K562 (cell line): ENCODE measurements around the gene RNF168. TPM values are rescaled to one million over a fixed set of nuclear protein-coding genes. Genes with fewer than 3 reads are reported as not detected.

Source experiments
- AFF4 ChIP-seq: sonication (generic); formaldehyde crosslinking; IDR thresholded peaks from 2 replicates; pipeline ENCODE4 v1.8.0; 2023; ENCODE audit warnings: mild to moderate bottlenecking, missing genetic modification reagents
- ARID4B ChIP-seq: sonication (generic); formaldehyde crosslinking; IDR thresholded peaks from 2 replicates; pipeline ENCODE4 v1.8.0; 2022; ENCODE audit warnings: mild to moderate bottlenecking, missing genetic modification reagents
- ATF1 ChIP-seq, 2 experiments: fragments of 450-650 bp in 1 of 2; IDR thresholded peaks; 2 replicates each; pipeline ENCODE4 v1.6.1; 2016; ENCODE audit warnings: missing compliant biosample characterization in 1 of 2, missing genetic modification characterization in 1 of 2
- DEAF1 ChIP-seq: fragments of 450-650 bp; formaldehyde crosslinking; IDR thresholded peaks from 2 replicates; pipeline ENCODE4 v1.4.0; 2020; ENCODE audit warnings: mild to moderate bottlenecking, moderate library complexity
- HMGN3 ChIP-seq: IDR thresholded peaks from 2 replicates; pipeline ENCODE4 v1.6.1; 2011; ENCODE audit warnings: borderline replicate concordance, low read depth, mild to moderate bottlenecking, mixed read lengths, low read length; ENCODE audit not compliant: insufficient read length; ENCODE audit errors: extremely low read depth
- KLF1 ChIP-seq: fragments of 450-650 bp; IDR thresholded peaks from 2 replicates; pipeline ENCODE4 v1.6.1; 2016; ENCODE audit warnings: missing genetic modification characterization, missing compliant biosample characterization
- VEZF1 ChIP-seq: fragments of 200-800 bp; sonication (Bioruptor generic); IDR thresholded peaks from 2 replicates; pipeline ENCODE4 v1.6.1; 2017; ENCODE audit warnings: missing genetic modification characterization, missing compliant biosample characterization
- ZHX1 ChIP-seq: fragments of 150-350 bp; conservative IDR thresholded peaks from 2 replicates; pipeline ENCODE4 v1.6.1; 2014; ENCODE audit warnings: low read length
- polyA plus RNA-seq, 8 experiments: library from polyadenylated mRNA; depleted of rRNA in 4 of 8; stranded (reverse) in 5 of 8; unstranded in 3 of 8; fragments of >200 nt; fragmentation: Nextera tagmentation in 2 of 8; fragmentation: Illumina TruSeq in 1 of 8; extraction: Ambion mirVana in 2 of 8; extraction: Trizol in 1 of 8; gene quantifications; 2 replicates each; pipeline versions ENCODE4 v1.2.1 to v1.2.3, GENCODE V29; 2011 to 2014; ENCODE audit warnings: inconsistent platforms in 1 of 8, missing spikeins in 1 of 8
- total RNA-seq, 7 experiments: library from RNA; depleted of rRNA in 6 of 7; stranded (reverse); fragments of >200 nt in 6 of 7; fragmentation: Illumina TruSeq in 2 of 7; extraction: Trizol in 2 of 7; gene quantifications; 2 replicates each; pipeline versions ENCODE4 v1.2.1 to v1.2.3, GENCODE V29; 2011 to 2021; ENCODE audit warnings: low replicate concordance in 1 of 7

Gene RNF168
- total and polyA plus RNA-seq, 9 of the 15 experiments (the other 6 are each of a cell fraction or from before 2014, with no cell fraction given): 6.0 to 32.1 (median 16.6) TPM

- TF ChIP-seq ARID4B (CRISPR knock-in tag): peak; percentile 67; the same call in 1 of the 2 replicates
- peak; percentile 72; the same call in 1 of the 2 replicates for TF ChIP-seq AFF4
- TF ChIP-seq ATF1 (CRISPR knock-in tag; IDR thresholded peaks at IDR 0.05): no peak
- TF ChIP-seq ATF1 (tag; IDR thresholded peaks at IDR 0.05): peak; percentile 28; the same call in 1 of the 2 replicates
- TF ChIP-seq KLF1: peak; percentile 86
- peak; percentile 72 for TF ChIP-seq HMGN3
- TF ChIP-seq VEZF1 (CRISPR knock-in tag): peak; percentile 25; the same call in 1 of the 2 replicates
- 0 out of 2 replicates have a peak, but pooled peaks have one; percentile 28 for TF ChIP-seq ZHX1
- TF ChIP-seq DEAF1: peak; percentile 53; the same call in 1 of the 2 replicates
These were observed 25.2 kb upstream of the RNF168 start (continued) for GRCh38 chr3:196528639-196529233.
